ENCODE measurements around the gene TCIRG1. TPM values are rescaled to one million over a fixed set of nuclear protein-coding genes. Genes with fewer than 3 reads are reported as not detected.
"Not testable (repeated sequence)": the region's sequence is repeated elsewhere in the genome, so short reads cannot be mapped to it uniquely, and the experiment has no call there.

The TCIRG1 gene
- total RNA-seq, 3 donors from 2014 or later = 71.4 to 135 (median 90.3) TPM

GRCh38 chr11:68090706-68091105, 51.9 kb downstream of the TCIRG1 start:
- H3K4me3 ChIP-seq = no peak overlapping the region
- TF ChIP-seq CTCF (IDR thresholded peaks at IDR 0.05) (no peak), POLR2AphosphoS5 (IDR thresholded peaks at IDR 0.05) (no peak), POLR2A (IDR thresholded peaks at IDR 0.05) (no peak)
- H3K36me3 ChIP-seq = no peaks in the 10 kb centered on the region
- peak in 1 of 2 donors; percentile 58 for DNase-seq (ENCODE audit: low spot score in 2 of 2)
- H3K9me3 ChIP-seq = no peaks in the 10 kb centered on the region
- no peaks in the 10 kb centered on the region for H3K27me3 ChIP-seq
- H3K27ac ChIP-seq = peak overlapping the region; percentile 20 to 34
- intact Hi-C loops (cut with DNase I; ENCODE audit: low total_unique reads) = loop anchor here (5.0 kb wide), 1 partner anchor 682 kb away; no protein-coding TSS in a partner anchor
- H3K4me1 ChIP-seq = no peaks in the 10 kb centered on the region

GRCh38 chr11:68092411-68092810, 53.6 kb downstream of the TCIRG1 start:
- Histone ChIP-seq H3K27me3 (no peaks in the 10 kb centered on the region), H3K4me1 (no peaks in the 10 kb centered on the region), H3K4me3 (no peak overlapping the region), H3K36me3 (no peaks in the 10 kb centered on the region), H3K27ac (no peak overlapping the region), H3K9me3 (no peaks in the 10 kb centered on the region)
- DNase-seq (ENCODE audit: low spot score in 2 of 2) = no peak
- TF ChIP-seq POLR2A (IDR thresholded peaks at IDR 0.05) (no peak), POLR2AphosphoS5 (IDR thresholded peaks at IDR 0.05) (no peak), CTCF (IDR thresholded peaks at IDR 0.05) (no peak)
- intact Hi-C loops (cut with DNase I; ENCODE audit: low total_unique reads) = loop anchor here (5.0 kb wide), 1 partner anchor 680 kb away; no protein-coding TSS in a partner anchor

- not testable (repeated sequence) for H3K27me3 ChIP-seq; H3K27ac ChIP-seq; DNase-seq (ENCODE audit: low spot score in 2 of 2); H3K36me3 ChIP-seq; H3K4me1 ChIP-seq; H3K4me3 ChIP-seq; H3K9me3 ChIP-seq
- intact Hi-C loops (cut with DNase I; ENCODE audit: low total_unique reads) = loop anchor here (5.0 kb wide), 1 partner anchor 679 kb away; no protein-coding TSS in a partner anchor
Observed at GRCh38 chr11:68092946-68093345, 54.1 kb downstream of the TCIRG1 start.

- H3K36me3 ChIP-seq = no peaks in the 10 kb centered on the region
- TF ChIP-seq POLR2AphosphoS5 (IDR thresholded peaks at IDR 0.05) (no peak), CTCF (IDR thresholded peaks at IDR 0.05) (no peak), POLR2A (IDR thresholded peaks at IDR 0.05) (no peak)
- no peak for DNase-seq (ENCODE audit: low spot score in 2 of 2)
- no peak overlapping the region for H3K4me3 ChIP-seq
- no peaks in the 10 kb centered on the region for H3K27me3 ChIP-seq
- no peaks in the 10 kb centered on the region for H3K9me3 ChIP-seq
- intact Hi-C loops (cut with DNase I; ENCODE audit: low total_unique reads) = loop anchor here (5.0 kb wide), 1 partner anchor 679 kb away; no protein-coding TSS in a partner anchor
- no peaks in the 10 kb centered on the region for H3K4me1 ChIP-seq
- H3K27ac ChIP-seq = no peak overlapping the region
Observed at GRCh38 chr11:68093565-68093964, 54.7 kb downstream of the TCIRG1 start.

- TF ChIP-seq CTCF (IDR thresholded peaks at IDR 0.05) (no peak), POLR2AphosphoS5 (IDR thresholded peaks at IDR 0.05) (no peak), POLR2A (IDR thresholded peaks at IDR 0.05) (no peak)
- H3K36me3 ChIP-seq = no peaks in the 10 kb centered on the region
- intact Hi-C loops (cut with DNase I; ENCODE audit: low total_unique reads) = no loop called here
- no peak for DNase-seq (ENCODE audit: low spot score in 2 of 2)
- H3K9me3 ChIP-seq = no peaks in the 10 kb centered on the region
- no peaks in the 10 kb centered on the region for H3K4me1 ChIP-seq
- no peak overlapping the region for H3K27ac ChIP-seq
- H3K27me3 ChIP-seq = no peaks in the 10 kb centered on the region
- no peak overlapping the region for H3K4me3 ChIP-seq
Observed at GRCh38 chr11:68096962-68097361, 58.1 kb downstream of the TCIRG1 start.

GRCh38 chr11:68099057-68099456, 60.2 kb downstream of the TCIRG1 start:
- Histone ChIP-seq H3K36me3 (no peaks in the 10 kb centered on the region), H3K27me3 (no peaks in the 10 kb centered on the region), H3K27ac (peak overlapping the region; percentile 81 to 85), H3K9me3 (no peaks in the 10 kb centered on the region), H3K4me3 (peak overlapping the region in 1 of 3 donors; percentile 16), H3K4me1 (no peaks in the 10 kb centered on the region)
- DNase-seq (ENCODE audit: low spot score in 2 of 2) = no peak
- TF ChIP-seq CTCF (IDR thresholded peaks at IDR 0.05) (no peak), POLR2A (IDR thresholded peaks at IDR 0.05) (no peak), POLR2AphosphoS5 (IDR thresholded peaks at IDR 0.05) (no peak)
- intact Hi-C loops (cut with DNase I; ENCODE audit: low total_unique reads) = no loop called here

Data from breast epithelium (tissue), 4 donors.